Measurements from ENCODE around the gene ECEL1. TPM values are rescaled to one million over a fixed set of nuclear protein-coding genes. Genes with fewer than 3 reads are reported as not detected.
A peak's percentile ranks its signal among the peaks of the same experiment; 100 is the strongest.
"Not testable (repeated sequence)": the region's sequence is repeated elsewhere in the genome, so short reads cannot be mapped to it uniquely, and the experiment has no call there.

ECEL1 gene
- total RNA-seq, 2 donors from 2014 or later = 1.6 to 4.6 TPM

DNA sequence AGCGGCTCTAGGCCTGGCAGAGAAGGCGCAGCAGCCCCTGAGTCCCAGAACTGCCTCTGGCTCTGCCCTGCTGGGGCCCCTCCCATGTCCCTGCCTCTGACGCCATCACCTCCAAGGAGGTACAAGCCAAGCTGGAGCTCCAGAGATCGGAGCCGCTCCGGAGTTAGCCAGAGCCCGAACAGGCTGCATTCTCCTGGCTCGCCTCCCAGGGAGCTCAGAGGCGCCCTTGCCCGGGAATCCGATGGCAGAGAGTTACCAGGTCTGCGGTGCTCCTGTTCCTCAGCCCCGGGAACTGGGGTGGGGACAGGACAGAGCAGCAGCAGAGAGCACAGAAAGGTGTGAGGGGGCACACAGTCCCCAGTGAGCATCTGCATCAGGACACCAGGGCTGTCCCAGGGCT lies 44.6 kb downstream of the ECEL1 start:
- not testable (repeated sequence) for H3K27me3 ChIP-seq (ENCODE audit: control insufficient read depth, insufficient read depth, low read length, poor library complexity, severe bottlenecking); H3K4me3 ChIP-seq (ENCODE audit: low read length); H3K9ac ChIP-seq (ENCODE audit: extremely low read depth, low read length, poor library complexity, severe bottlenecking); H3K4me1 ChIP-seq (ENCODE audit: control insufficient read depth, insufficient read depth, low read length); H3K9me3 Mint-ChIP-seq; H3K36me3 Mint-ChIP-seq (ENCODE audit: low read depth); H3K4me3 Mint-ChIP-seq; H3K27ac Mint-ChIP-seq; H3K4me1 Mint-ChIP-seq; H3K27ac ChIP-seq (ENCODE audit: low read depth, low read length); H3K9me3 ChIP-seq (ENCODE audit: control insufficient read depth, low read length); H3K27me3 Mint-ChIP-seq (ENCODE audit: insufficient read depth); H3K36me3 ChIP-seq (ENCODE audit: control insufficient read depth, insufficient read depth, low read length)
- WGBS, 2 experiments (ENCODE audit: insufficient coverage in 1 of 2, insufficient read length in 1 of 2) = 98% methylated on average over 6 of the region's 13 CpGs; no CpG with 5 or more reads in 1 of the 2 experiments
- DNase-seq = peak; percentile 34

GRCh38 chr2:232442431-232442830 lies 45.2 kb downstream of the ECEL1 start:
- not testable (repeated sequence) for H3K9me3 ChIP-seq (ENCODE audit: control insufficient read depth, low read length); H3K4me3 ChIP-seq (ENCODE audit: low read length); H3K9ac ChIP-seq (ENCODE audit: extremely low read depth, low read length, poor library complexity, severe bottlenecking); H3K36me3 Mint-ChIP-seq (ENCODE audit: low read depth); H3K4me1 ChIP-seq (ENCODE audit: control insufficient read depth, insufficient read depth, low read length); H3K4me3 Mint-ChIP-seq; H3K27me3 ChIP-seq (ENCODE audit: control insufficient read depth, insufficient read depth, low read length, poor library complexity, severe bottlenecking); H3K4me1 Mint-ChIP-seq; H3K9me3 Mint-ChIP-seq; H3K27ac Mint-ChIP-seq; DNase-seq; H3K27ac ChIP-seq (ENCODE audit: low read depth, low read length); H3K36me3 ChIP-seq (ENCODE audit: control insufficient read depth, insufficient read depth, low read length)
- WGBS, 2 experiments (ENCODE audit: insufficient coverage in 1 of 2, insufficient read length in 1 of 2) = 73 to 82% methylated on average over 3 to 13 of the region's 13 CpGs
- H3K27me3 Mint-ChIP-seq (ENCODE audit: insufficient read depth) = peaks cover 11% of the 10 kb centered on the region

DNA sequence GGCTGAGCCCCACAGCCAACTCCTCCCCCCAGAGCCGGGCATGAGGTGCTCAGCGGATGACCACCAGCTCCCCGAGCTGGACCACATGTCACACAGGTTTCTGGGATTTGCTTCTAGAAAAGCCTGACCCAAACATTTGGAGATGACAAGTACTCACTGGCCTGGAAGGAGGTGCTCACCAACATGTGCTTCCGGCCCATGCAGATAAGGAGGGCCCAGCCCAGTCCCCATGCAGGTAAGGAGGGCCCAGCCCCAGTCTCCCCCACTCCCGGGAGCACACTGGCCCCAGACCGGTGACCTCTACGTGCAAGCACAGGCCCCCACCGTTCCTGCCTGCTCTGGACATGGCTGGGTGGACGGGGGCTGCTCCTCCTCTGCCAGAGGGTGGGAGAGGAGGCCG lies 45.7 kb downstream of the ECEL1 start:
- H3K4me3 Mint-ChIP-seq; H3K9me3 Mint-ChIP-seq; H3K4me3 ChIP-seq (ENCODE audit: low read length); H3K4me1 Mint-ChIP-seq; H3K27ac Mint-ChIP-seq; H3K4me1 ChIP-seq (ENCODE audit: control insufficient read depth, insufficient read depth, low read length); H3K27me3 ChIP-seq (ENCODE audit: control insufficient read depth, insufficient read depth, low read length, poor library complexity, severe bottlenecking); H3K9me3 ChIP-seq (ENCODE audit: control insufficient read depth, low read length); H3K9ac ChIP-seq (ENCODE audit: extremely low read depth, low read length, poor library complexity, severe bottlenecking); H3K36me3 ChIP-seq (ENCODE audit: control insufficient read depth, insufficient read depth, low read length); H3K36me3 Mint-ChIP-seq (ENCODE audit: low read depth); H3K27ac ChIP-seq (ENCODE audit: low read depth, low read length): not testable (repeated sequence)
- WGBS, 2 experiments (ENCODE audit: insufficient coverage in 1 of 2, insufficient read length in 1 of 2) = 87 to 100% methylated on average over 1 to 7 of the region's 10 CpGs
- DNase-seq = peak; percentile 42
- H3K27me3 Mint-ChIP-seq (ENCODE audit: insufficient read depth) = peaks cover 14% of the 10 kb centered on the region

GRCh38 chr2:232441147-232441651 lies 46.4 kb downstream of the ECEL1 start:
- no peak overlapping the region for H3K4me3 Mint-ChIP-seq
- Histone ChIP-seq H3K27me3 (ENCODE audit: control insufficient read depth, insufficient read depth, low read length, poor library complexity, severe bottlenecking) (peaks cover 5% of the 10 kb centered on the region), H3K4me3 (ENCODE audit: low read length) (no peak overlapping the region), H3K9me3 (ENCODE audit: control insufficient read depth, low read length) (no peaks in the 10 kb centered on the region), H3K4me1 (ENCODE audit: control insufficient read depth, insufficient read depth, low read length) (no peaks in the 10 kb centered on the region), H3K9ac (ENCODE audit: extremely low read depth, low read length, poor library complexity, severe bottlenecking) (no peak overlapping the region), H3K36me3 (ENCODE audit: control insufficient read depth, insufficient read depth, low read length) (no peaks in the 10 kb centered on the region), H3K27ac (ENCODE audit: low read depth, low read length) (no peak overlapping the region)
- H3K27me3 Mint-ChIP-seq (ENCODE audit: insufficient read depth) = peaks cover 16% of the 10 kb centered on the region
- H3K27ac Mint-ChIP-seq = no peak overlapping the region
- no peaks in the 10 kb centered on the region for H3K36me3 Mint-ChIP-seq (ENCODE audit: low read depth)
- TF ChIP-seq, protein P1, sequence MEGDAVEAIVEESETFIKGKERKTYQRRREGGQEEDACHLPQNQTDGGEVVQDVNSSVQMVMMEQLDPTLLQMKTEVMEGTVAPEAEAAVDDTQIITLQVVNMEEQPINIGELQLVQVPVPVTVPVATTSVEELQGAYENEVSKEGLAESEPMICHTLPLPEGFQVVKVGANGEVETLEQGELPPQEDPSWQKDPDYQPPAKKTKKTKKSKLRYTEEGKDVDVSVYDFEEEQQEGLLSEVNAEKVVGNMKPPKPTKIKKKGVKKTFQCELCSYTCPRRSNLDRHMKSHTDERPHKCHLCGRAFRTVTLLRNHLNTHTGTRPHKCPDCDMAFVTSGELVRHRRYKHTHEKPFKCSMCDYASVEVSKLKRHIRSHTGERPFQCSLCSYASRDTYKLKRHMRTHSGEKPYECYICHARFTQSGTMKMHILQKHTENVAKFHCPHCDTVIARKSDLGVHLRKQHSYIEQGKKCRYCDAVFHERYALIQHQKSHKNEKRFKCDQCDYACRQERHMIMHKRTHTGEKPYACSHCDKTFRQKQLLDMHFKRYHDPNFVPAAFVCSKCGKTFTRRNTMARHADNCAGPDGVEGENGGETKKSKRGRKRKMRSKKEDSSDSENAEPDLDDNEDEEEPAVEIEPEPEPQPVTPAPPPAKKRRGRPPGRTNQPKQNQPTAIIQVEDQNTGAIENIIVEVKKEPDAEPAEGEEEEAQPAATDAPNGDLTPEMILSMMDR (conservative IDR thresholded peaks at IDR 0.05) = no peak
- WGBS, 2 experiments (ENCODE audit: insufficient coverage in 1 of 2, insufficient read length in 1 of 2) = 67 to 85% methylated on average over 3 to 12 of the region's 12 CpGs
- peaks cover 2% of the 10 kb centered on the region for H3K4me1 Mint-ChIP-seq
- H3K9me3 Mint-ChIP-seq = no peaks in the 10 kb centered on the region
- no peak for DNase-seq
